Activated naive CD8-positive, alpha-beta T cell treated with anti-CD3 and anti-CD28 coated beads for 36 hours (primary cell): ENCODE measurements around the gene DCAF15. TPM values are rescaled to one million over a fixed set of nuclear protein-coding genes. Genes with fewer than 3 reads are reported as not detected.
A peak's percentile ranks its signal among the peaks of the same experiment; 100 is the strongest.

ENCODE experiments used
- DNase-seq: peaks from one replicate; pipeline ENCODE4 v3.0.0; 2021
- H3K27ac Mint-ChIP-seq: one replicate; pipeline ENCODE4 v1.8.0; 2022; ENCODE audit warnings: mild to moderate bottlenecking, moderate library complexity, mixed read lengths
- H3K27me3 Mint-ChIP-seq: one replicate; pipeline ENCODE4 v1.8.0; 2022; ENCODE audit warnings: mild to moderate bottlenecking, mixed read lengths
- H3K36me3 Mint-ChIP-seq: one replicate; pipeline ENCODE4 v1.8.0; 2021; ENCODE audit warnings: mild to moderate bottlenecking, mixed read lengths
- H3K4me1 Mint-ChIP-seq: one replicate; pipeline ENCODE4 v1.8.0; 2021; ENCODE audit warnings: mixed read lengths
- H3K4me3 Mint-ChIP-seq: one replicate; pipeline ENCODE4 v1.8.0; 2022; ENCODE audit warnings: mild to moderate bottlenecking, moderate library complexity, mixed read lengths
- H3K9me3 Mint-ChIP-seq: one replicate; pipeline ENCODE4 v1.8.0; 2022; ENCODE audit warnings: mixed read lengths
- total RNA-seq, 2 experiments: library from RNA; stranded (reverse); gene quantifications; one replicate each; pipeline ENCODE4 v1.2.3, GENCODE V29; 2021

DCAF15 gene
- total RNA-seq, 2 experiments from 2014 or later = 54.3 to 54.6 TPM

DNA sequence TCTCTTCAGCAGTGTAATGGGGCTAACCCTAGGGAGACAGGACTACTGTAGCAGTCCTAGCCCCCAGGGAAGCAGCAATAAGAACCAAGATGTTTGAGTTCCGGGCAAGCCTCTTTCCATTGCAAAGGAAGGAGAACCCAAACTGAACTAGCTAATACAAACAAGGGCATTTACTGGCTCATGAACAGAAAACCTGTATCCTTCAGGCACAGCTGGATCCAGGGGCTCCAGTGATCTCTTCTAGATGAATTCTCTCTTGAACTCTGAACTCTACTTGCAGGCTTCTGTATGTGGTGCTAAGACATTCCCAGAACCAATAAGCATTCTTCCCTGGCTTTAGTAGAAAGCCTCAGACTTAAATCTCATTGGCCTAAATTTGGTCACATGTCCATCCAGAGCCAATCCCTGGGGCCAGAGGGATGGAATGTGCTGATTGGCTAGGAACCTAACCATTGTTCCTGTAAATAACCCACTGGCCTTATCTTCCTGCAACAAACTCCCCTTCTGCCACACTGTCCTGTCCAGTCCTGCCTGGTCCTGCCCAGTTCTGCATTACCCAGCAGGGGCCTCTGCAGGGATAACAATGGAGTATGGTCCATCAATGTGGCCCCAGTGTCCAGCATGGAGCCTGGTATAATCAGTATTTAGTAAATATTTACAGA, 10.2 kb upstream of the DCAF15 start:
- H3K27ac Mint-ChIP-seq = no peak overlapping the region
- peaks cover 7% of the 10 kb centered on the region for H3K27me3 Mint-ChIP-seq
- no peaks in the 10 kb centered on the region for H3K4me1 Mint-ChIP-seq
- H3K9me3 Mint-ChIP-seq = no peaks in the 10 kb centered on the region
- H3K4me3 Mint-ChIP-seq = no peak overlapping the region
- DNase-seq = no peak
- no peaks in the 10 kb centered on the region for H3K36me3 Mint-ChIP-seq

DNA sequence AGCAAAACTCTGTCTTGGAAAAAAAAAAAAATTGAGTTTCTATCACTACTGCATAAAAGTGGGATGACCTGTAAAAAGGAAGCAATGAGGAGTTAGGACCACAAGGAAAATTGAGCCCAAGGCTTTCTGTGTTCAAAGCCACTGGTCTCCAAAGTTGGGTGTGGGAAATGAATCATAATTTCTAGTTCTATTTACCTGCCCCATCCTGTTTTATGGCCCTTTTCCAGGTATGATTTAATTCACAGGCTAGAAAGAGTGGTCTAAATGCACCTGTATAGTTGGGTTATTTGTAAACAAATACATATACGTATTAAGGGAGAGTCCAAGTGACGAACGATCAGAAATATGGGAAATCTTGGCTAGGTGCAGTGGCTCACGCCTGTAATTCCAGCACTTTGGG, 5.9 kb upstream of the DCAF15 start:
- no peak overlapping the region for H3K4me3 Mint-ChIP-seq
- H3K27me3 Mint-ChIP-seq = no peaks in the 10 kb centered on the region
- no peak for DNase-seq
- H3K9me3 Mint-ChIP-seq = no peaks in the 10 kb centered on the region
- H3K27ac Mint-ChIP-seq = no peak overlapping the region
- no peaks in the 10 kb centered on the region for H3K36me3 Mint-ChIP-seq
- H3K4me1 Mint-ChIP-seq = no peaks in the 10 kb centered on the region

DNA sequence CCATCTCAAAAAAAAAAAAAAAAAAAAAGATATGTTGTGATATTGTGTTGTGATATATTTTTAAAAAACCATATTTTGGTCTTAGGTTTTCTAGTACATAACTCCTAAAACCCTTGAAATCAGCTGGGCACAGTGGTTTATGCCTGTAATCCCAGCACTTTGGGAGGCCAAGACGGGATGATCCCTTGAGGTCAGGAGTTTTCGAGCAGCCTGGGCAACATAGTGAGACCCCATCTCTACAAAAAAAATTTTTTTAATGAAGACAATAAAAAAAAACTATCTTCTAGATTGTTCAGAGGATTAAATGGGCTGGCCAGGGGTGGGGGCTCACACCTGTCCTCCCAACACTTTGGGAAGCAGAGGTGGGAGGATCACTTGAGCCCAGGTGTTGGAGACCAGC, 1.3 kb upstream of the DCAF15 start:
- Mint-ChIP-seq H3K9me3 (no peaks in the 10 kb centered on the region), H3K4me3 (no peak overlapping the region), H3K27me3 (no peaks in the 10 kb centered on the region), H3K27ac (no peak overlapping the region), H3K36me3 (peaks cover 3% of the 10 kb centered on the region), H3K4me1 (peaks cover 9% of the 10 kb centered on the region)
- no peak for DNase-seq

DNA sequence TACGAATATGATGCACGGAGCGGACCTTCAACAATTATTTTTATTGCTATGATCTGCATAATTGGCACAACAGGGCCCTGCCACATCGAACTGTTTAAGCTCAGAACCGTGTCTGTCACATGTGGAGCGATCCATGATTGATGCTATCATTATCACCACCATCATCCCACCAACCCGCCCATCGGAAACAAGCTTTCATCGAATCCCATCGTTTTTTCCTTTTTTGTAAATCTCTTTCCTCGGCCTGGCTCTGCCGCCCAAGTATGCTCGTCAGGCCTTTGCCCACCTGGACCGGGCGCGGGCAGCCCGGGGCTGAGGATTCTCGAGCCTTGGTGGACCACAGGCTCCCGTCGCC, 533 bp upstream of the DCAF15 start:
- Mint-ChIP-seq H3K4me1 (peaks cover 9% of the 10 kb centered on the region), H3K36me3 (peaks cover 3% of the 10 kb centered on the region), H3K27ac (peak overlapping the region; percentile 90), H3K9me3 (no peaks in the 10 kb centered on the region), H3K4me3 (peak overlapping the region; percentile 97), H3K27me3 (no peaks in the 10 kb centered on the region)
- DNase-seq = no peak

DNA sequence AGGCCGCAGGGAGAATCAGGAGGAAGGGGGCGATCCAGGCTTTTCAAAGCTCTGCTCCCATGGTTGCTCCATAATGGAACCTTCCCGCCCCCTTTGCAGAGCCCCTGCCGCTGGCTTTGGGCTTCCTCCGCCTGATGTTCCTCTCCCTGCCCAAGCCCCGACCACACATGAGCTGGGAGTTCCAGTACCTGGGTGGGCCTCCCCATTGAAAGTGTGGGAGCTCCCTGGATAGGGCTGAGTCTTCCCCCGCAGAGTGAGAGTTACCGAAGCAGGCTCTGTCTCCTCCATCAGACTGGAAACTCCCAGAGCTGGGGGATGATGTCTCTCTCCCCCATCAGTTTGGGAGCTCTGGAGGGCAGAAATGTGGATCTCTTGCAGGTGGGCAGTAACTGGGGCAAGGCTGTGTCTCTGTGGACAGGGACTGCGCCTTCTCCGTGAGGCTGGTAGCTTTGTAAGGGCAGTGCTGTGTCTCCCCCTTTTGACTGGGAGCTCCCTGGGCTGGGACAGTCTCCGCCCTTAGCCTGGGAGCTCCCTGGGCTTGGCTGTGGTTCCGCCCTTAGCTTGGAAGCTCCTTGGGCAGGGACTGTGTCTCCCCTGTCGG, 722 bp downstream of the DCAF15 start:
- no peaks in the 10 kb centered on the region for H3K9me3 Mint-ChIP-seq
- DNase-seq = no peak
- peak overlapping the region; percentile 78 for H3K27ac Mint-ChIP-seq
- no peaks in the 10 kb centered on the region for H3K27me3 Mint-ChIP-seq
- peaks cover 3% of the 10 kb centered on the region for H3K36me3 Mint-ChIP-seq
- peak overlapping the region; percentile 97 for H3K4me3 Mint-ChIP-seq
- H3K4me1 Mint-ChIP-seq = peaks cover 9% of the 10 kb centered on the region

DNA sequence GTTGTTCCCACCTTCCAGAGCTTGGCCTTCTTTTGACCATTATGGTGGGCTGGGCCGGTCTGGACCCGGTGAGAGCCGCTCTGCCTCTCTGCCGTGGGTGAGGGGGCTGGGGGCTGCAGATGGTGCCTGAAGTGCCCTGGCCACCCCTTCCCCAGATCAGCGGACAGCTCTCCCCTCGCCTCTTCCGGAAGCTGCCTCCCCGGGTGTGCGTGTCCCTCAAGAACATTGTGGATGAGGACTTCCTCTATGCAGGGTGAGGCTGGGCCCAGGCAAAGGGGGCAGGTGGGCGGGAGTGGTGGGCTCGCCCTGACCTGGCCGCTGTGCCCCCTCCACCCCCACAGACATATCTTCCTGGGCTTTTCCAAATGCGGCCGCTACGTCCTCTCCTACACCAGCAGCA, 1.9 kb downstream of the DCAF15 start:
- peaks cover 9% of the 10 kb centered on the region for H3K4me1 Mint-ChIP-seq
- H3K27me3 Mint-ChIP-seq = no peaks in the 10 kb centered on the region
- no peak for DNase-seq
- H3K4me3 Mint-ChIP-seq = peak overlapping the region; percentile 97
- H3K9me3 Mint-ChIP-seq = no peaks in the 10 kb centered on the region
- peaks cover 3% of the 10 kb centered on the region for H3K36me3 Mint-ChIP-seq
- no peak overlapping the region for H3K27ac Mint-ChIP-seq

DNA sequence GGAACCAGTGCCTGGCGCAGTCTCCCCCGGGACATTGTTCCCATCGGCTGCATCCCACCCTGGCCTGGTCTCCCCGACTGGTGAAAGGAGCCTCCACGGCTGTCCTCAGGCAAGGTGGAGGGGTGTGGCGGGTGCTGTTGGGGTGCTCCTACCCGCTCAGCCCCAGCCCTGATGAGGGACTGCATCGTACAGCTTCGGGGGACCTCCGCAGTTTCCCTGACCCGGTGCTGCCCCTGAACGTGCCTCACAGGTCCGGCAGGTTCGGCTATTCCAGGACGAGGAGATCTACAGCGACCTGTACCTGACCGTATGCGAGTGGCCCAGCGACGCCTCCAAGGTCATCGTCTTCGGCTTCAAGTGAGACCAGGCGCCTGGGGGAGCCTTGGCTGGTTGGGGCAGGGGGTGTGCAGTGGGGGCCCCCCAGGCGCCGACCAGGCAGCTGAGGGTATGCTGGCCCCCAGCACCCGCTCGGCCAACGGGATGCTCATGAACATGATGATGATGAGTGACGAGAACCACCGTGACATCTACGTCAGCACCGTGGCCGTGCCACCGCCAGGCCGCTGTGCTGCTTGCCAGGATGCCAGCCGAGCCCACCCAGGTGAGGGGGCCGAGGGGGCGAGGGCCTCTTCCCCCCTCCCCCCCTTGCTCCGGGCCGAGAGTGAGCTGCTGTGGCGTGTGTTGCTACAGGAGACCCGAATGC, 3.5 kb downstream of the DCAF15 start:
- no peaks in the 10 kb centered on the region for H3K9me3 Mint-ChIP-seq
- no peak for DNase-seq
- peak overlapping the region; percentile 27 for H3K27ac Mint-ChIP-seq
- peaks cover 9% of the 10 kb centered on the region for H3K4me1 Mint-ChIP-seq
- no peaks in the 10 kb centered on the region for H3K27me3 Mint-ChIP-seq
- peaks cover 3% of the 10 kb centered on the region for H3K36me3 Mint-ChIP-seq
- H3K4me3 Mint-ChIP-seq = no peak overlapping the region

DNA sequence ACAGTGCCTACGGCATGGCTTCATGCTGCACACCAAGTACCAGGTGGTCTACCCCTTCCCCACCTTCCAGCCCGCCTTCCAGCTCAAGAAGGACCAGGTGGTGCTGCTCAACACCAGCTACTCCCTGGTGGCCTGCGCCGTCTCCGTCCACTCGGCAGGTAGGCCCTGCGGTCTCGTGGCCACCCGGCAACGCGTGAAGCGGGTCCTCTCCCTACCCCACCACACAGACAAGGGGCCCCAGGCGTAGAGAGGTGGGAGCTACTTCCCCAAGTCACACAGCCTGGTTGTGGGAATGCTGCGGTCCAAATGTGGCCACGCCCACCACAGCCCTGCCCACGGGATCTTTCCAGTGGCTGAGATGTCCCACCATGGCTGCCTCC, 4.0 kb downstream of the DCAF15 start:
- H3K36me3 Mint-ChIP-seq = peaks cover 4% of the 10 kb centered on the region
- DNase-seq = no peak
- H3K4me1 Mint-ChIP-seq = peaks cover 9% of the 10 kb centered on the region
- no peaks in the 10 kb centered on the region for H3K9me3 Mint-ChIP-seq
- H3K4me3 Mint-ChIP-seq = no peak overlapping the region
- H3K27ac Mint-ChIP-seq = no peak overlapping the region
- no peaks in the 10 kb centered on the region for H3K27me3 Mint-ChIP-seq

DNA sequence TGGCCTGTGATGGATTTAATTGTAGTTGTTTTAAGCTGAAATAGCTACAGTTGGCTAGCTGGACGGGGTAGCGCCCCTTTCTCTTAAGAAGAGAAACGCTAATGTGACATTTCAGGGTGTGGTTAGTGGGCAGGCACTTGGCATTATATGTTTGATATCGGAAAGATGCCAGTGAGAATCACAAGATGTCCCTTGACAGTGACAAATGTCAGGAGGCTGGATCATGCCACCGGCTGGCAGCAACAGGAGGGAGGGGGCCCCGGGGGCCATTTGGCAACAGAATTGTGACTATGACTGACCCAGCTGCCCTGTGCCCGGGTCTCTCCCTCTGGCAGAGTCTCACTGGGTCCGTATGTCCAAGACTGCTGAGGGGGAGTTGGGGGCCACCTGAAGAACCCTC, 4.7 kb downstream of the DCAF15 start:
- Mint-ChIP-seq H3K27me3 (no peaks in the 10 kb centered on the region), H3K4me3 (no peak overlapping the region), H3K9me3 (no peaks in the 10 kb centered on the region), H3K36me3 (peaks cover 9% of the 10 kb centered on the region), H3K4me1 (peaks cover 11% of the 10 kb centered on the region), H3K27ac (no peak overlapping the region)
- DNase-seq = no peak

DNA sequence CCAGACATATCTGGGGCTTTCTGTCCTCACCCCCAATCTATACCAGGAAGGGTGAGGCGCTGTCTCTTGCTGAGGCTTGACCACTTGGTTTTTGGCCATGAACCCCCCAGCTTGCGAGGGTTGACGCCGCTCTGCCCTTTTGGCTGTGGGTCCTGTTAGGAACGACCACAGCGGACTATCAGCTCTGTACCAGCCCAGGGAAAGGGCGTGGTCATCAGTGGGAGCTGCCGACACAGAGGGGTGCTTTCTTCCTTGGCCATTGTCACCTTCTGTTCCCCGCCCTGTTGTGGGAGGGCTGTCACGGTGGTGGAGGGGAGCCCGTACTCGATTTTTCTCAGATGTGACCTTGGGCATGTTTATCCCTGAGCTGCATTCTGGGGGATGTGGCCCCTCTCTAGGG, 5.7 kb downstream of the DCAF15 start:
- no peak for DNase-seq
- no peak overlapping the region for H3K27ac Mint-ChIP-seq
- peaks cover 9% of the 10 kb centered on the region for H3K36me3 Mint-ChIP-seq
- H3K4me1 Mint-ChIP-seq = peaks cover 11% of the 10 kb centered on the region
- H3K4me3 Mint-ChIP-seq = no peak overlapping the region
- H3K27me3 Mint-ChIP-seq = no peaks in the 10 kb centered on the region
- no peaks in the 10 kb centered on the region for H3K9me3 Mint-ChIP-seq

DNA sequence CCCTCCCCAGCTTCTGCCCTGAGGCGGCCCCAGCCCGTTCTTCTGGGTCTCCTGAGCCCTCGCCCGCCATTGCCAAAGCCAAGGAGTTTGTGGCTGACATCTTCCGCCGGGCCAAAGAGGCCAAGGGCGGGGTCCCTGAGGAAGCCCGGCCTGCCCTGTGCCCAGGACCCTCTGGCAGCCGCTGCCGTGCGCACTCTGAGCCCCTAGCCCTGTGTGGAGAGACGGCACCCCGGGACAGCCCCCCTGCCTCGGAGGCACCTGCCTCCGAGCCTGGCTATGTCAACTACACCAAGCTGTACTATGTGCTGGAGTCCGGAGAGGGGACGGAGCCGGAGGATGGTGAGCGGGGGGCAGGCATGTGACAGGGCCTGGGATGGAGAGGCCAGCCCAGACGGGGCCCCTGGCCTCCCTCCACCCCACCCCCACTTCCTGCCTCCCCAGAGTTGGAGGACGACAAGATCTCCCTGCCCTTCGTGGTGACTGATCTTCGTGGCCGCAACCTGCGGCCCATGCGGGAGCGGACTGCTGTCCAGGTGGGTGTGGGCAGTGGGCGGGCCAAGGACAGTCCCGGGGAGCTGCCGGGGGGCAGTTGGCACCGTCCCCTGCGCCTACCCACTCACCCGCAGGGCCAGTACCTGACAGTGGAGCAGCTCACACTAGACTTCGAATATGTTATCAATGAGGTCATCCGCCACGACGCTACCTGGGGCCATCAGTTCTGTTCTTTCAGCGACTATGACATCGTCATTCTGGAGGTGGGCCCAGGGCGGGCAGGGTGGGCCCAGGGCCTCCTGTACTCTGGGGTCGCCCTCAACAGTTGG, 7.0 kb downstream of the DCAF15 start:
- Mint-ChIP-seq H3K27ac (no peak overlapping the region), H3K36me3 (peaks cover 9% of the 10 kb centered on the region), H3K4me1 (peaks cover 4% of the 10 kb centered on the region), H3K4me3 (no peak overlapping the region), H3K27me3 (no peaks in the 10 kb centered on the region), H3K9me3 (no peaks in the 10 kb centered on the region)
- no peak for DNase-seq

DNA sequence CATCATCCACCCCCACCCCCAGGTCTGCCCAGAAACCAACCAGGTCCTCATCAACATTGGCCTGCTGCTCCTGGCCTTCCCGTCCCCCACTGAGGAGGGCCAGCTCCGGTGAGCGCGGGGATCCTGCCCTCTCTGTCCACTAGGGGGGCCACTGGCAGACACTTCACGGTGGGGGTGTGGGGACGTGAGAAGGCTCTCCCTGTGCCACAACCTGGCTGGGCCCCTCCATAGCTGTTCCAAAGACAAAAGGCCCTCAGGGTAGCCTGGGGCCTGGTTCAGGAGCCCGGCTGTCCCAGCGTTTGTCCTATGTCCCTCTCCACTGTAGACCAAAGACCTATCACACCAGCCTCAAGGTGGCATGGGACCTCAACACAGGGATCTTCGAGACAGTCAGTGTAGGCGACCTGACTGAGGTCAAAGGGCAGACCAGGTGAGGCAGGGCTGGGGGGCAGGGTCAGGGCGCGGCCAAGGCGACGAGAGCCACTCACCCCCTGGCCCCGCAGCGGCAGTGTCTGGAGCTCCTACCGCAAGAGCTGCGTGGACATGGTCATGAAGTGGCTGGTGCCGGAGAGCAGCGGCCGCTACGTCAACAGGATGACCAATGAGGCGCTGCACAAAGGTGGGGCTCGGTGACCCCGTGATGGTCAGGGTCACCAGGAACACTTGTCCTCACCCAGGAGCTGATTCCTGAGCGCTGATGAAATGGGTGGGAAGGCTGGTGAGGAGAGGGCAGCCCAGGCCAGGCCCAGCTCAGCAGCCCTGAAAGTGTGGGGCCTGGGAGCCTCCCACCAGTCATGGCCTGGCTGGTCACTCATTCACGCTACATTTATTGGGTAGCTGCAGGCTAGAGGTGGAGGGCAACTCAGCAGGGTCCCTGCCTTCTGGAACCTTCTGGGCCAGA, 7.9 kb downstream of the DCAF15 start:
- Mint-ChIP-seq H3K4me3 (no peak overlapping the region), H3K27me3 (no peaks in the 10 kb centered on the region), H3K27ac (no peak overlapping the region), H3K4me1 (peaks cover 4% of the 10 kb centered on the region), H3K36me3 (peaks cover 6% of the 10 kb centered on the region), H3K9me3 (no peaks in the 10 kb centered on the region)
- DNase-seq = no peak

DNA sequence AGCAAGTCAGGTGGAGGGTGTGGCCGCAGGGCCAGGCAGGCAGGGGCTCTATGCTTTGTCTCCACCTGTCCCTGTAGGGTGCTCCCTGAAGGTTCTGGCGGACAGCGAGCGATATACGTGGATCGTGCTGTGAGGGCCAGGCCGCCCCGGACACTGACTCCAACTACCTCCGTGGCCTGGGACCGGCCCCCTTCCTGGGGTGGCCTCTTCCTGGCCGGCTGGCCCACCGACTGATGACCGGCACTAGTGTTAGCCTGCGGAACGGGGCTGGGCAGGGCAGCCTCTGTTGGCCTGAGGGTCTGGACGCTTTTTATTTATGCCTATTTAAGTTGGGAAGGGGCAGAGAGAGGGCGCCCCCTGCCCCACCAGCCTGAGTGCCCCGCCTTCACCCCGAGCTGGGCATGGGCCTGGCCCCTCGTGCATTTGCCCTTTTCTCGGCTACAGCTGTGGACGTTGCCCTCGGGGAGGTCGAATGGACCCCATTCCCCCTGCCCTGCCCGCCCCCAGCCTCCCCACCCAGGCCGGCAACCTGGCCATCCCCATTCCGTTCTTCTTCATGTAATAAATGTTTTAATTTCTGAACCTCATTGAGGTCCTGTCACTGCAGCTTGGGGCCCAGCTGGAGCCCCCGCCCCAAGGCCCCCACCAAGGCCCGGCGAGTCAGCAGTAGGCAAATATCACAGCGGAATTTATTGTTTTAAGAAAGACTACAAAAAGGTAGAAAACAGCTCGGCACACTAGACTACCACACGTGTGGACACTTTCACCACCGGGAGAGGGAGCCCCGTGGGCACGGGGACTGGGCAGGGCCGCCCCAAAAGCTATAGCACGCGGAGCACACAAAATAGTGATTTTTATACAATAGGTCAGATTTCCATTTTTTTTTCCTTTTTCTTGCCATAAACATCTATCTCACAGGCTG, 8.8 kb downstream of the DCAF15 start:
- Mint-ChIP-seq H3K9me3 (no peaks in the 10 kb centered on the region), H3K27me3 (no peaks in the 10 kb centered on the region), H3K27ac (no peak overlapping the region), H3K36me3 (peaks cover 6% of the 10 kb centered on the region), H3K4me3 (no peak overlapping the region), H3K4me1 (peaks cover 4% of the 10 kb centered on the region)
- no peak for DNase-seq
